K562 (cell line): ENCODE data around the gene UGT8.

Experiments used
- ESRRA ChIP-seq: fragments of 450-650 bp; IDR thresholded peaks from 2 replicates; pipeline ENCODE4 v1.6.1; 2014; ENCODE audit warnings: low read depth, mild to moderate bottlenecking, moderate library complexity, borderline replicate concordance
- KDM5B ChIP-seq: fragments of 200-600 bp; sonication (generic); IDR thresholded peaks from 2 replicates; pipeline ENCODE4 v1.6.1; 2012; ENCODE audit warnings: low read depth, mild to moderate bottlenecking, moderate library complexity, low read length, control low read depth, inconsistent platforms; ENCODE audit not compliant: insufficient replicate concordance
- MAX ChIP-seq: sonication (generic); formaldehyde crosslinking; IDR thresholded peaks from 2 replicates; pipeline ENCODE4 v1.9.0; 2022; ENCODE audit warnings: mild to moderate bottlenecking, missing genetic modification reagents
- MAZ ChIP-seq, 2 experiments: fragments of 450-650 bp in 1 of 2; sonication (generic) in 1 of 2; formaldehyde crosslinking; IDR thresholded peaks in 1 of 2; conservative IDR thresholded peaks in 1 of 2; 2 replicates each; pipeline versions ENCODE4 v1.4.0 to v1.5.0; 2020; ENCODE audit warnings: mild to moderate bottlenecking in 1 of 2, missing genetic modification reagents in 1 of 2
- MECOM ChIP-seq: fragments of 250-450 bp; sonication (Bioruptor Pico); IDR thresholded peaks from 2 replicates; pipeline ENCODE4 v1.8.0; 2022; ENCODE audit warnings: inconsistent platforms
- MXD1 ChIP-seq: fragments of 250-450 bp; sonication (Bioruptor Pico); IDR thresholded peaks from 2 replicates; pipeline ENCODE4 v1.8.0; 2021; ENCODE audit warnings: borderline replicate concordance, mild to moderate bottlenecking, moderate library complexity; ENCODE audit not compliant: poor library complexity, severe bottlenecking
- RCOR1 ChIP-seq, 2 experiments: IDR thresholded peaks; 2 replicates each; pipeline ENCODE4 v1.6.1; 2012; ENCODE audit warnings: low read depth in 2 of 2, low read length in 2 of 2, borderline replicate concordance in 1 of 2, improper control_type of control experiment in 1 of 2

GRCh38 chr4:114659386-114660008 lies 60.9 kb downstream of the UGT8 start:
- TF ChIP-seq MAZ (CRISPR knock-in tag; conservative IDR thresholded peaks at IDR 0.05 in 1 of 2, IDR thresholded peaks at IDR 0.05 in 1 of 2): no peak
- no peak for TF ChIP-seq MAX (CRISPR knock-in tag)
- no peak for TF ChIP-seq ESRRA
- TF ChIP-seq MECOM (CRISPR knock-in tag): no peak
- TF ChIP-seq MXD1 (CRISPR knock-in tag): no peak
- TF ChIP-seq RCOR1 (IDR thresholded peaks at IDR 0.05; ENCODE audit: borderline replicate concordance in 1 of 2, low read depth in 2 of 2, low read length in 2 of 2): no peak
- TF ChIP-seq KDM5B: no peak
